Measurements from ENCODE around the gene SEPTIN12. TPM values are rescaled to one million over a fixed set of nuclear protein-coding genes. Genes with fewer than 3 reads are reported as not detected.

Gene SEPTIN12
- total and polyA plus RNA-seq, 2 donors (not counting 3 experiments of a cell fraction or from before 2014, with no cell fraction given): not detected

DNA sequence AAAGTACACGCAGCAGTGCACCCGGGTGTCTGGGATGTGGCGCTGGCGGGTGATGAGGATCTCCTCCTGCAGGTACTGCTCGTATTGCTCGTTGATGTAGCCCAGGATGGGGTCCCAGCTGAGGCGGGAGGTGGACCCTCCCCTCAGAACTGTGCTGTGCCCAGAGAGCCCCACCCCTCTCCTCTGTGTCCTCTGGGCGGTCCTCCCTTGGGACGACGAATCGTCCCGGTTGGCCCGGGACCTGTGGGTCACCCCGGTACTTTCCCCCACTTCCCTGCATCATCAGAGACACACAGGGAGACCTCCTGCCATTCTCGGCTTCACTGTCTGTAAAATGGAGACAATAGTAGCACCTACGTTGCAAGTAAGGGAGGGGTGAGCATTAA lies 4.2 kb downstream of the SEPTIN12 start:
- no peaks in the 10 kb centered on the region for H3K79me2 ChIP-seq (ENCODE audit: control insufficient read depth, insufficient read depth, low read length)
- H3K9me3 ChIP-seq (replicated peaks; ENCODE audit: control insufficient read depth, insufficient read depth, low read length): no peaks in the 10 kb centered on the region
- no peaks in the 10 kb centered on the region for H3K9me1 ChIP-seq (replicated peaks; ENCODE audit: control insufficient read depth, extremely low read depth, insufficient read depth, low read length)
- BruUV-seq (replicated peaks): no TSS peak
- CTCF ChIA-PET: no interaction called here
- no peaks in the 10 kb centered on the region for H3K27me3 ChIP-seq (ENCODE audit: control insufficient read depth in 2 of 2, insufficient read depth in 2 of 2, low read length in 2 of 2)
- dilution Hi-C loops (cut with MboI; ENCODE audit: extremely low pct_ligation_motif_present, low sequenced_read_pairs): no loop called here
- no peak for FAIRE-seq
- no peaks in the 10 kb centered on the region for H3K36me3 ChIP-seq (ENCODE audit: control insufficient read depth in 2 of 2, extremely low read depth in 1 of 2, insufficient read depth in 2 of 2, low read length in 2 of 2)
- no peak overlapping the region for H3K9ac ChIP-seq (replicated peaks; ENCODE audit: extremely low read depth, insufficient read depth, low read length)
- H3K4me1 ChIP-seq (ENCODE audit: control insufficient read depth, extremely low read depth, insufficient read depth, low read length): no peaks in the 10 kb centered on the region
- H3K4me2 ChIP-seq (ENCODE audit: insufficient read depth, low read length): no peak overlapping the region
- POLR2A ChIA-PET: no interaction called here
- no peaks in the 10 kb centered on the region for H4K20me1 ChIP-seq (replicated peaks; ENCODE audit: control insufficient read depth, extremely low read depth, insufficient read depth, low read length)
- no peak for DNase-seq (ENCODE audit: low read depth, low spot score)
- intact Hi-C loops (cut with micrococcal nuclease): no loop called here
- TF ChIP-seq GATA2 (IDR thresholded peaks at IDR 0.05; ENCODE audit: insufficient read depth, insufficient read length, low read depth, low read length) (no peak), JUN (IDR thresholded peaks at IDR 0.05; ENCODE audit: borderline replicate concordance, insufficient read depth, insufficient read length, low read depth) (no peak), EZH2 (IDR thresholded peaks at IDR 0.05; ENCODE audit: borderline replicate concordance, low read depth, low read length, severe bottlenecking) (no peak), FOS (IDR thresholded peaks at IDR 0.05; ENCODE audit: borderline replicate concordance, insufficient read depth, low read length) (no peak), POLR2A (IDR thresholded peaks at IDR 0.05; ENCODE audit: low read depth, low read length) (no peak), MYC (IDR thresholded peaks at IDR 0.05; ENCODE audit: low read depth, low read length) (no peak), POLR2AphosphoS5 (IDR thresholded peaks at IDR 0.05; ENCODE audit: insufficient read depth, low read depth, low read length) (no peak)
- TF ChIP-seq, protein P1, sequence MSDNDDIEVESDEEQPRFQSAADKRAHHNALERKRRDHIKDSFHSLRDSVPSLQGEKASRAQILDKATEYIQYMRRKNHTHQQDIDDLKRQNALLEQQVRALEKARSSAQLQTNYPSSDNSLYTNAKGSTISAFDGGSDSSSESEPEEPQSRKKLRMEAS (IDR thresholded peaks at IDR 0.05; ENCODE audit: insufficient read depth, insufficient read length): no peak
- TF ChIP-seq, protein P2, sequence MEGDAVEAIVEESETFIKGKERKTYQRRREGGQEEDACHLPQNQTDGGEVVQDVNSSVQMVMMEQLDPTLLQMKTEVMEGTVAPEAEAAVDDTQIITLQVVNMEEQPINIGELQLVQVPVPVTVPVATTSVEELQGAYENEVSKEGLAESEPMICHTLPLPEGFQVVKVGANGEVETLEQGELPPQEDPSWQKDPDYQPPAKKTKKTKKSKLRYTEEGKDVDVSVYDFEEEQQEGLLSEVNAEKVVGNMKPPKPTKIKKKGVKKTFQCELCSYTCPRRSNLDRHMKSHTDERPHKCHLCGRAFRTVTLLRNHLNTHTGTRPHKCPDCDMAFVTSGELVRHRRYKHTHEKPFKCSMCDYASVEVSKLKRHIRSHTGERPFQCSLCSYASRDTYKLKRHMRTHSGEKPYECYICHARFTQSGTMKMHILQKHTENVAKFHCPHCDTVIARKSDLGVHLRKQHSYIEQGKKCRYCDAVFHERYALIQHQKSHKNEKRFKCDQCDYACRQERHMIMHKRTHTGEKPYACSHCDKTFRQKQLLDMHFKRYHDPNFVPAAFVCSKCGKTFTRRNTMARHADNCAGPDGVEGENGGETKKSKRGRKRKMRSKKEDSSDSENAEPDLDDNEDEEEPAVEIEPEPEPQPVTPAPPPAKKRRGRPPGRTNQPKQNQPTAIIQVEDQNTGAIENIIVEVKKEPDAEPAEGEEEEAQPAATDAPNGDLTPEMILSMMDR (IDR thresholded peaks at IDR 0.05; ENCODE audit: extremely low read depth in 1 of 2, insufficient read depth in 1 of 2, low read depth in 1 of 2, low read length in 2 of 2): no peak
- no peak overlapping the region for H2AFZ ChIP-seq (ENCODE audit: low read depth, low read length)
- no peak overlapping the region for H3K4me3 ChIP-seq (replicated peaks in 1 of 3; ENCODE audit: insufficient read depth in 1 of 3, low read depth in 1 of 3, low read length in 3 of 3)
- no peak overlapping the region for H3K27ac ChIP-seq (ENCODE audit: insufficient read depth, low read depth, low read length)

Measured in endothelial cell of umbilical vein (primary cell).